HG02943 (cell line): Measurements from ENCODE around the gene TMEM181.

ENCODE experiments used
- ATAC-seq: cut with Tn5 transposase; IDR thresholded peaks from one replicate; pipeline ENCODE4 v1.9.1; 2021; ENCODE audit warnings: mild to moderate bottlenecking, low read depth, moderate library complexity; ENCODE audit not compliant: unreplicated experiment

The TMEM181 gene

GRCh38 chr6:158560836-158561320, 987 bp downstream of the TMEM181 start:
- no peak for ATAC-seq

GRCh38 chr6:158561321-158561884, 1.5 kb downstream of the TMEM181 start:
- ATAC-seq = no peak

GRCh38 chr6:158561938-158562337, 2.0 kb downstream of the TMEM181 start:
- no peak for ATAC-seq

GRCh38 chr6:158564243-158565121, 4.6 kb downstream of the TMEM181 start:
- ATAC-seq = no peak

- ATAC-seq = no peak
These were observed 5.2 kb downstream of the TMEM181 start for GRCh38 chr6:158565122-158565429.

- ATAC-seq = no peak
These were observed 5.7 kb downstream of the TMEM181 start for GRCh38 chr6:158565482-158566040.

- ATAC-seq = no peak
These were observed 6.4 kb downstream of the TMEM181 start for GRCh38 chr6:158566207-158566818.

GRCh38 chr6:158567152-158567551, 7.3 kb downstream of the TMEM181 start:
- ATAC-seq = no peak

GRCh38 chr6:158567871-158568401, 8.0 kb downstream of the TMEM181 start:
- ATAC-seq = no peak

GRCh38 chr6:158568549-158568948, 8.7 kb downstream of the TMEM181 start:
- ATAC-seq = no peak

- ATAC-seq = no peak
These were observed 9.1 kb downstream of the TMEM181 start for GRCh38 chr6:158569036-158569435.

GRCh38 chr6:158570681-158570962, 10.7 kb downstream of the TMEM181 start:
- no peak for ATAC-seq

- no peak for ATAC-seq
These were observed 12.1 kb downstream of the TMEM181 start for GRCh38 chr6:158571826-158572652.

- no peak for ATAC-seq
These were observed 13.0 kb downstream of the TMEM181 start for GRCh38 chr6:158572653-158573541.

GRCh38 chr6:158573542-158573931, 13.6 kb downstream of the TMEM181 start:
- ATAC-seq = no peak

GRCh38 chr6:158574800-158575199, 14.9 kb downstream of the TMEM181 start:
- ATAC-seq = no peak

GRCh38 chr6:158575550-158575949, 15.7 kb downstream of the TMEM181 start:
- no peak for ATAC-seq

GRCh38 chr6:158584236-158584651, 24.4 kb downstream of the TMEM181 start:
- ATAC-seq = no peak

- ATAC-seq = no peak
These were observed 26.8 kb downstream of the TMEM181 start for GRCh38 chr6:158586652-158587051.
